Cardiac muscle cell (in vitro differentiated cells and primary cell): Measurements from ENCODE around the gene SH2D1A. TPM values are rescaled to one million over a fixed set of nuclear protein-coding genes. Genes with fewer than 3 reads are reported as not detected.

Experiments
- polyA plus RNA-seq: library from polyadenylated mRNA; unstranded; fragments of >200 nt; fragmentation: Nextera tagmentation; extraction: Ambion mirVana; gene quantifications from 2 replicates; pipeline ENCODE4 v1.2.1, GENCODE V29; 2016
- total RNA-seq: library from RNA; depleted of rRNA; stranded (reverse); fragments of >200 nt; gene quantifications from 2 replicates; pipeline ENCODE4 v1.2.3, GENCODE V29; 2016

The SH2D1A gene
- total and polyA plus RNA-seq, 2 experiments from 2014 or later = not detected

Other genes starting within 250 kb of the SH2D1A start
- not detected in 2 replicates for gene TEX13D, start 13.9 kb upstream of the SH2D1A start, total RNA-seq
- not detected in 2 replicates for gene TEX13D, start 13.9 kb upstream of the SH2D1A start, polyA plus RNA-seq